ENCODE results near the gene RHEBL1.
"Not testable (repeated sequence)": the region's sequence is repeated elsewhere in the genome, so short reads cannot be mapped to it uniquely, and the experiment has no call there.

Gene RHEBL1

GRCh38 chr12:49089821-49090773, 20.3 kb upstream of the RHEBL1 start:
- DNase-seq = no peak

- DNase-seq = no peak
These were observed 19.2 kb upstream of the RHEBL1 start for GRCh38 chr12:49088932-49089330.

DNA sequence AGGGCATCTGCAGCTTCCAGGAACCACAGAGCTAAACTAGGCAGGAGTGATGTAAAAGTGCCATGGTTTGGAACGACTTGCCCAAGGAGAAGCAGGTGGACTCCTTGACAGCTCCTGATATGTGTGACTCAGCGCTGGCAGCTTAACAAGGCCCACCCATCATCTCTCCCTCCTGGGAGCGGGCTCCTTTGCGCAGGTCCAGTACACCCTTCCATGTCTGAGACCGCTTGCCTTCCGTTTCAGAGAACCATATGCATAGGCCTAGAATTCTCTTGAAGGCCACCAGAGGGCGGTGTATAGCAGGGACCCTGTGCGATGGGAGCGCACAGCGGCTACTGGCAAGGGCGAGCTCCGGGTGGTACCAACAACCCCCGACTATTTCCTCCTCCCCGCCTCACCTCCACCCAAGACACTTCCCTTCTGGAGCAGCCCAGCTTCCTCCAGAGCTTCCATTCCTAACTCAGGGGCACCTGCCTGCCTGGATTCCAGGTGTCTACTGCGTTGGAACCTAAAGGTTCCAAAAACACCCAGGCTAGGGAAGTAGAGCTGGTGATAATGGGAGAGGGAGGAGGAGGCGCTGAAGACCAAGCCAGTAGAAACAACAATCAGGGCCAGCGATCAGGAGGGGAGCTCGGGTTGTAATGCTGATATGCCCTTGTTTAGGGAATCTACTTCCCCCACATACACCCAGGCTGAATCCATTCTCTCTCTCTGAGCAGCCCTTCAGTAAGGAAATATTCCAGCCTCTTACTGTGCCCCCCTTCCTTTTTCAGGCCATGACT, 18.6 kb upstream of the RHEBL1 start:
- DNase-seq = peak; percentile 48 to 58

DNA sequence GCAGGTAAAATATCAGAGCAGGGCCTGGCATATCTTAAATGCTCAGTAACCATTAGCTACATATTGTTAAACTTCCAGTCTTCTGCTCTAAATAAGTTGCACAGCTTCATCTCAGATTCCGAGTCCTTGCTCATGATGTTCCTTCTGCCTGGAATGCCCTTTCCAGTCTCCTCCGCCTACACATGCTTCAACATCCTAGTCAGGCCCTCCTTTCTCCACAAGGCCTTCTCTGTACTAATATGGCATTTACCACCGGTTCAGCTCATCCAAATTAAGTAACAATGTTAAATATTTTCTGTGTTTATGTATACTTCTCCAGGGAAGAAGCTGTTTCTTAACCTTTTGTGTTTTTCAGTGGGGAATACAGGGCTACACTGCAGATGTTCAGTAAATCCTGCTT, 16.3 kb upstream of the RHEBL1 start:
- no peak for DNase-seq

DNA sequence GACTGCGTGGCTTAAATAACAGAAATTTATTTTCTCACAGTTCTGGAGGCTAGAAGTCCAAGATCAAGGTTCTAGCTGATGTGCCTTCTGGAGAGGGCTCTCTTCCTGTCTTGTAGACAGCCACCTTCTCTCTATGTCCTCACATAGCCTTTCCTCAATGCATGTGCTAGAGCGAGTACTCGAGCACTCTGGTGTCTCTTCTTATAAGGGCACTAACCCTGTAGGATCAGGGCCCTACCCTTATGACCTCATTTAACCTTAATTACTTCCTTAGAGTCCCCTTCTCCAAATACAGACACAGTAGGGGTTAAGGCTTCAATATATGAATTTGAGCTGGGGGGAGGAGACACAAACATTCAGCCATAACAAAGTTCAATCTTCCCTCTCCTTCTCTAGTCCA, 14.7 kb upstream of the RHEBL1 start:
- no peak for DNase-seq

- DNase-seq = no peak
These were observed 10.0 kb upstream of the RHEBL1 start for GRCh38 chr12:49079793-49080192.

- no peak for DNase-seq
These were observed 1.2 kb upstream of the RHEBL1 start for GRCh38 chr12:49070971-49071370.

GRCh38 chr12:49068879-49069506, 786 bp downstream of the RHEBL1 start:
- DNase-seq = no peak

DNA sequence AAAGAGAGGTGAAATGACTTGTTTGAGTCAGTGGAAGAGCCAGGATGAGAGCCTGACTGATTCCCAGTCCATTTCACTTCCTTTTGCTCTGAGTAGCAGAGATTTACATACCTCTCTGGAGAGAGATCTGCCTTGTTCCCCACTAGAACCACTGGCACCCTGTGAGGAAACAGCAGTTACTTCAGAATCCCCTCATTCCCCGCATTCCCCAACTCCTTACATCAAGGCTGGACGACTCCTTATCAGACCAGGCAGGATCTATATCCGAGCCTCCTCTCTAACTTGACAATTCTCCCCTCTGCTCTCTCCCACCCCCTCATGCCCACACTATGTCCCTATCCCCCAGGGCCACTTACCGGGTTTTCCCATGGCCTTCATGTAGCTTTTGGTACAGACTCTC, 3.7 kb downstream of the RHEBL1 start:
- no peak for DNase-seq

DNA sequence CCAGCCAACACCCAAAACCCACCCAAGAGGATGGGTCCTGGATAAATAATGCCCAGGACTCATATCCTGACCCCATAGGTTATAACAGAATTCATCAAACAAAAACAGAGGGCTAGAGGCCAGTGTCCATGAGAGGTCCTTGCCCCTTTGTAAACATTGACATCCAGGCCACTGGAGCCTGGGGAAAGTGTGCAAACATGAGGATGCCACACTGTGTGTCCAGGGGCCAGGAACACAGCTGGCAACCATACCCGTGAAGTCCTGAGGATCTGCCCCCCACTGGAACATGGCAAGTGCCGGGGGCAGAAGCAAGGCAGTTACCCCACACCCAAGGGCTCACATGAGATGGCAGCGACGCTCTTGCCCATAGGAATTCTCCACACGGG, 5.0 kb downstream of the RHEBL1 start:
- no peak for DNase-seq

DNA sequence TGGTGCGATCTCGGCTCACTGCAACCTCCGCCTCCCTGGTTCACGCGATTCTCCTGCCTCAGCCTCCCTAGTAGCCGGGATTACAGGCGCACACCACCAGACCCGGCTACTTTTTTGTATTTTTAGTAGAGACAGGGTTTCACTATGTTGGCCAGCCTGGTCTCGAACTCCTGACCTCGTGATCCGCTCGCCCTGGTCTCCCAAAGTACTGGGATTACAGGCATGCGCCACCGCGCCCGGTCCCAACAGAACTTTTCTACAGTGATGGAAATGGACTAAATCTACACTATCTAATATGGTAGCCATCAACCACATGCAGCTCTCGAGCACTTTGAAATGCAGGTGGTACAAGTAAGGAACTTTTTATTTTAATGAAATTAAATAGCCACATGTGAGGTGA, 7.9 kb downstream of the RHEBL1 start:
- DNase-seq = not testable (repeated sequence)

- no peak for DNase-seq
These were observed 8.6 kb downstream of the RHEBL1 start for GRCh38 chr12:49061157-49061650.

- DNase-seq = peak; percentile 84 to 88
These were observed 9.3 kb downstream of the RHEBL1 start, which contains the start of gene KMT2D for GRCh38 chr12:49060237-49061156. KMT2D (minus strand) TSS chr12:49060794; CDS start chr12:49055324, 5,470 bp downstream.

DNA sequence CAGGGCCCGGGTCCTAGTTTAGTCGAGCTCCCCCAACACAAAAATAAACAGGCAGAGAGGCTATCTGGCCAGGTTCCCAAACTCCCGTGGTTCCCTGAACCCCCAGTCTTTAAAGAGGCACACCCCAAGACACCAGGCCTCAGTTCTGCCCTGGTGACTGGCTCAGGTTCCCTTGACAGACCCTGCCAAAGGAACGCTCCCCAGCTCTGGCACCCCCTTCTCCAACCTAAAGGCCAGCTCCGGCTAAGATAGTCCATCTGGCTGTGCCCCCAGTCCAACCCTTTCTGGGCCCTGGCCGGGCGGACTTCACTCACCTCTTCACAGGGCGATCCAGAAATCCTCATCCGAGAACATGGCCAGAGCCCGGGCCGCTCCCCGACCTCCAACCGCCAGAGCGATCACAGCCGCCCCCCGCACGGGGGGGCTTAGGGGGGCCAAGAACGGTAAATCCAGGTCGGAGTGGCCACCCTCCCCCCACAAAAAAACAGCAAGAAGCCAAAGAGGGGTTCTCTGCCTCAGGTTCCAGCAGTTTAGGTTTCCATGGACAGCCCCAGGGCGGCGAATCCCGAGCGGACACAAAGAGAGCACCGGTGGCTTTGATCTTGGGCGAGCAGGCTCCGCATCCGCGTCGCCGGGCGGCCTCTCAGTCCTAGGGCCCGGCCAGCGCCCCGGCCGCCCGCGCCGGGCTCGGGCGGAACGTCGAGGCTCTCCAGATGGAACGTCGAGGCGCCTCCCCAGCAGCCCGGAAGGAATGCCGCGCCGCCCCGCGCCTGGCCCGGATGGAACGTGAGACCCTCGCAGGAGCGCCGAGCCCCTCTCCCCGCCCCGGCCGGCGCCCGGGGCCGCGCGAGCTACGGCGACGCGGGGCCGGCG, 10.2 kb downstream of the RHEBL1 start:
- no peak for DNase-seq

- no peak for DNase-seq
These were observed 10.8 kb downstream of the RHEBL1 start for GRCh38 chr12:49059045-49059298.

- no peak for DNase-seq
These were observed 11.3 kb downstream of the RHEBL1 start for GRCh38 chr12:49058366-49059044.

- DNase-seq = no peak
These were observed 11.9 kb downstream of the RHEBL1 start for GRCh38 chr12:49057888-49058287.

DNA sequence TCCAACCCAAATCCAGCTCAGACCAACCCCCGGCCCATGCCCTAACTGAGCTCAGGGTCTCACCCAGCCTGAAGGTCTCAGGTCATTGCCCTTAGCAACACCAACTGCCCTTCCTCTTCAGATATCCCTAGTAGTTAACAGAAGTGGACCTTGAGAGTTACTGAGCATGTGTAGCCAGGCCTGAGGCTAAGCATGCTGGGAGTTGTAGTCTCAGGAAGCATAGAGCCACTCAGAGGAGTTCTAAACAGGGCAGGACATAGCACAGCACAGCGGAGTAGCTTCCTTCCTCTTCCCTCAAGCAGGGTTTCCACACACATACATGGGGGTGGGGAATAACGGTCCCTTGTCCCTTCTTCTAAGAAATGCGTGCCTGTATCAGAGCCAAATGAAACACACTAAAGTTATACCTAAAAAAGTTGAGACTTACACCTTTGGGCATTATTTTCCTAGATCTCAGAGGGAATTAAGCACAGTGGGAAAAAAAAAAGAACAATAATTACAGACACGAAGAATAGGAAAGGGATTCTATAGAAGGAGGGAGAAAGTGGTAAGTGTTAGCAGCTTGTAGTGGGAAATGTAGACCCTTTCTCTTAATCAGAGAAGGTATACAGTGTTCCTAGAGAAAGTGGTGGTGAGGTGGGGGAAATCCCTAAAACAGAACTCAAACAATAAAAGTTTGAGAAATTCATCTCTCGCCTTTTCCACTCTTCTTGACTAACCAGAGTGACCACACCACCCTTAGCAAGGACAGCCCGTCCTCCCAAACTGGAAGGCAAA, 13.6 kb downstream of the RHEBL1 start:
- peak; percentile 37 for DNase-seq

DNA sequence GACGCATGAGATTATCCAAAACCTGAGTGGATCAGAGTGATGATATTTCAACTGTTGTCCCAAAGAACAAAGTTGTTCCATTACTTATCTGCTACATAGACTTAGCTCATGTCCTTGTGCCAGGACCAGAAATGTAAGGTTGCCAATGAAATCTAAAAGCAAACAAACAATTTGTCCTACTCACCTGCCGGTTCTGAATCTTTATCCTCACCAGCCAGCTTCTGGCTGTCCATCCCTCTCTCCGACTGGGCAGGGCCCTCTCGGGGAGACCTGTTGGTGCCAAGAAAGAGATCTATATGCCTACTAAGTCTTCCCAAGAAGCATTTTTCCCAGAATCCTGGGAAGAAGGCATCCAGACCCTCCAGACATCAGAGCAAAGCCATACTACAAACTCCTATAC, 14.7 kb downstream of the RHEBL1 start:
- DNase-seq = no peak

DNA sequence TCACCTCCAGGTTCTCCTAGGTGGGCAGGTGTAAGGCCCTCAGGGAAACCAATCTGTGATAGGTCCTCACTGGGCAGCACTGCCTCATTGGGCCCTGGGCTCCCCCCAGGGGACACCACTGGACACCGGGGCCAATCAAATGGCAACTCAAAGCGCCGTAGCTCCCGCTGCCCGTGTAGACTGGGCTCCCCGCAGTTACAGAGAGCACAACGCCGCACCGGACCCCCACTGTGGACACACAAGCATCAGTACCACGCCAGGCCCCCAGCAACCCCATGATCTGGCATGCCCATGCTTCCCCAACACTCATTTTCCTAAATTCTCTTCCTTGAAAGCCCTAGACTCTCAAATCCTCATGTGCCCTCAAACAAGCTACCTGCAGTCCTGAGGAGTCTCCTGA, 15.3 kb downstream of the RHEBL1 start:
- DNase-seq = no peak
